Hematopoietic multipotent progenitor cell treated with erythropoietin and hydrocortisone succinate and interleukin-3 and kit ligand, for 8 days (in vitro differentiated cells): ENCODE data around the gene KRTAP4-5.
"Not testable (repeated sequence)": the region's sequence is repeated elsewhere in the genome, so short reads cannot be mapped to it uniquely, and the experiment has no call there.

Experiments
- DNase-seq: peaks from one replicate; pipeline ENCODE4 v3.0.0-alpha.2; 2015

Gene KRTAP4-5

GRCh38 chr17:41145261-41145660 lies 4.4 kb downstream of the KRTAP4-5 start:
- no peak for DNase-seq

GRCh38 chr17:41144846-41145245 lies 4.8 kb downstream of the KRTAP4-5 start:
- no peak for DNase-seq

GRCh38 chr17:41141361-41141760 lies 8.3 kb downstream of the KRTAP4-5 start:
- no peak for DNase-seq

GRCh38 chr17:41140360-41141131 lies 9.1 kb downstream of the KRTAP4-5 start, which contains the start of gene KRTAP4-6:
Gene KRTAP4-6, minus strand, starts transcription at chr17:41140544. Its CDS starts 57 bp downstream, at chr17:41140487.
- DNase-seq, result no peak

- DNase-seq, result not testable (repeated sequence)
These were observed 9.8 kb downstream of the KRTAP4-5 start for GRCh38 chr17:41139865-41140264.

- no peak for DNase-seq
These were observed 15.5 kb downstream of the KRTAP4-5 start for GRCh38 chr17:41133880-41134735.

GRCh38 chr17:41131979-41132378 lies 17.6 kb downstream of the KRTAP4-5 start:
- no peak for DNase-seq

GRCh38 chr17:41127371-41127770 lies 22.3 kb downstream of the KRTAP4-5 start:
- DNase-seq, result no peak

- no peak for DNase-seq
These were observed 23.2 kb downstream of the KRTAP4-5 start for GRCh38 chr17:41126412-41126811.

GRCh38 chr17:41125064-41125463 lies 24.6 kb downstream of the KRTAP4-5 start:
- no peak for DNase-seq

- DNase-seq, result not testable (repeated sequence)
These were observed 25.6 kb downstream of the KRTAP4-5 start, which contains the start of gene KRTAP4-12 for GRCh38 chr17:41123991-41124371. Gene KRTAP4-12, minus strand, starts transcription at chr17:41124182. Its CDS starts 60 bp downstream, at chr17:41124122.

GRCh38 chr17:41123292-41123990 lies 26.2 kb downstream of the KRTAP4-5 start:
- not testable (repeated sequence) for DNase-seq

- DNase-seq, result no peak
These were observed 27.9 kb downstream of the KRTAP4-5 start for GRCh38 chr17:41121742-41122141.

- not testable (repeated sequence) for DNase-seq
These were observed 29.6 kb downstream of the KRTAP4-5 start for GRCh38 chr17:41119696-41120690.

GRCh38 chr17:41118721-41119120 lies 30.9 kb downstream of the KRTAP4-5 start:
- DNase-seq, result no peak

GRCh38 chr17:41117846-41118386 lies 31.7 kb downstream of the KRTAP4-5 start, which contains the start of gene KRTAP4-11:
Gene KRTAP4-11, minus strand, starts transcription at chr17:41118373. Its CDS starts 58 bp downstream, at chr17:41118315.
- DNase-seq, result not testable (repeated sequence)

GRCh38 chr17:41116297-41116696 lies 33.3 kb downstream of the KRTAP4-5 start:
- no peak for DNase-seq

GRCh38 chr17:41111151-41111885 lies 38.3 kb downstream of the KRTAP4-5 start:
- no peak for DNase-seq

GRCh38 chr17:41108728-41109386 lies 40.8 kb downstream of the KRTAP4-5 start:
- DNase-seq, result not testable (repeated sequence)

- no peak for DNase-seq
These were observed 41.6 kb downstream of the KRTAP4-5 start for GRCh38 chr17:41107941-41108450.
